Suprapubic skin (tissue), 4 donors: ENCODE data around the gene SORCS3. TPM values are rescaled to one million over a fixed set of nuclear protein-coding genes. Genes with fewer than 3 reads are reported as not detected.

Experiments used
- DNase-seq, 2 donors: peaks; one replicate each; pipeline ENCODE4 v3.0.0-alpha.2; 2019; ENCODE audit warnings: low spot score in 2 of 2
- H3K27ac ChIP-seq: fragments of 200-600 bp; sonication (generic); one replicate; pipeline ENCODE4 v1.5.1; 2019
- H3K27me3 ChIP-seq: fragments of 200-600 bp; sonication (generic); one replicate; pipeline ENCODE4 v1.5.1; 2019
- H3K36me3 ChIP-seq: fragments of 200-600 bp; sonication (generic); one replicate; pipeline ENCODE4 v1.5.1; 2019
- H3K4me1 ChIP-seq: fragments of 200-600 bp; sonication (generic); one replicate; pipeline ENCODE4 v1.5.1; 2019
- H3K4me3 ChIP-seq: fragments of 200-600 bp; sonication (generic); one replicate; pipeline ENCODE4 v1.5.1; 2019; ENCODE audit warnings: mild to moderate bottlenecking
- H3K9me3 ChIP-seq: fragments of 200-600 bp; sonication (generic); one replicate; pipeline ENCODE4 v1.5.1; 2019
- CTCF ChIP-seq, 2 donors: fragments of 200-600 bp in 1 of 2; fragments of 450-650 bp in 1 of 2; sonication (generic) in 1 of 2; IDR thresholded peaks; one replicate each; pipeline ENCODE4 v1.5.1; 2016 to 2019; ENCODE audit warnings: antibody characterized with exemption in 2 of 2, mild to moderate bottlenecking in 1 of 2, moderate library complexity in 1 of 2
- EP300 ChIP-seq: sonication (generic); formaldehyde crosslinking; IDR thresholded peaks from one replicate; pipeline ENCODE4 v1.6.1; 2017; ENCODE audit warnings: antibody characterized with exemption
- POLR2A ChIP-seq, 2 donors: fragments of 450-650 bp; IDR thresholded peaks; one replicate each; pipeline ENCODE4 v1.6.1; 2017; ENCODE audit warnings: antibody characterized with exemption in 2 of 2, mild to moderate bottlenecking in 2 of 2, moderate library complexity in 2 of 2
- POLR2AphosphoS5 ChIP-seq, 3 donors: sonication (generic); formaldehyde crosslinking; IDR thresholded peaks; one replicate each; pipeline ENCODE4 v1.6.1; 2017; ENCODE audit warnings: antibody characterized with exemption in 3 of 3
- WGBS: methylation state at CpG from one replicate; pipeline ENCODE4 v1.1.5; 2018; 5-methylcytosine and 5-hydroxymethylcytosine counted together
- total RNA-seq, 4 donors: library from RNA; depleted of rRNA; stranded (reverse); fragments of >200 nt; gene quantifications; one replicate each; pipeline ENCODE4 v1.1.0, GENCODE V29; 2016

The SORCS3 gene
- total RNA-seq, 4 donors from 2014 or later, result 0.16 to 0.19 (median 0.18) TPM

- no peaks in the 10 kb centered on the region for H3K9me3 ChIP-seq
- H3K27ac ChIP-seq, result no peak overlapping the region
- no peak for DNase-seq
- no peaks in the 10 kb centered on the region for H3K36me3 ChIP-seq
- WGBS, result 66% methylated on average over 3 of the region's 3 CpGs
- no peak overlapping the region for H3K4me3 ChIP-seq
- TF ChIP-seq CTCF (IDR thresholded peaks at IDR 0.05), result no peak
- no peaks in the 10 kb centered on the region for H3K4me1 ChIP-seq
- H3K27me3 ChIP-seq, result no peaks in the 10 kb centered on the region
Measured at GRCh38 chr10:104910712-104911111, 269.6 kb downstream of the SORCS3 start.

- TF ChIP-seq CTCF (IDR thresholded peaks at IDR 0.05) (no peak), POLR2A (IDR thresholded peaks at IDR 0.05) (no peak), POLR2AphosphoS5 (IDR thresholded peaks at IDR 0.05) (no peak), EP300 (no peak)
- 70% methylated on average over 2 of the region's 2 CpGs for WGBS
- no peaks in the 10 kb centered on the region for H3K36me3 ChIP-seq
- H3K27me3 ChIP-seq, result no peaks in the 10 kb centered on the region
- no peak overlapping the region for H3K4me3 ChIP-seq
- no peaks in the 10 kb centered on the region for H3K9me3 ChIP-seq
- no peaks in the 10 kb centered on the region for H3K4me1 ChIP-seq
- H3K27ac ChIP-seq, result no peak overlapping the region
- no peak for DNase-seq
Measured at GRCh38 chr10:104913390-104913789, 272.3 kb downstream of the SORCS3 start.

GRCh38 chr10:104920476-104920875 is 279.4 kb downstream of the SORCS3 start:
- TF ChIP-seq POLR2AphosphoS5 (IDR thresholded peaks at IDR 0.05), result no peak
- no peak for TF ChIP-seq CTCF (IDR thresholded peaks at IDR 0.05)
- no peak for TF ChIP-seq EP300
- no peak for TF ChIP-seq POLR2A (IDR thresholded peaks at IDR 0.05)
- Histone ChIP-seq H3K36me3 (no peaks in the 10 kb centered on the region), H3K27me3 (no peaks in the 10 kb centered on the region)

GRCh38 chr10:104921763-104922162 is 280.7 kb downstream of the SORCS3 start:
- H3K4me3 ChIP-seq, result no peak overlapping the region
- no peak for TF ChIP-seq EP300
- no peak for TF ChIP-seq POLR2AphosphoS5 (IDR thresholded peaks at IDR 0.05)
- no peak for TF ChIP-seq CTCF (IDR thresholded peaks at IDR 0.05)
- TF ChIP-seq POLR2A (IDR thresholded peaks at IDR 0.05), result no peak
- no peaks in the 10 kb centered on the region for H3K4me1 ChIP-seq
- DNase-seq, result no peak
- 69% methylated on average over 5 of the region's 5 CpGs for WGBS
- no peak overlapping the region for H3K27ac ChIP-seq
- no peaks in the 10 kb centered on the region for H3K27me3 ChIP-seq
- H3K36me3 ChIP-seq, result no peaks in the 10 kb centered on the region
- H3K9me3 ChIP-seq, result no peaks in the 10 kb centered on the region

More at GRCh38 chr10:104920476-104920875, 279.4 kb downstream of the SORCS3 start:
- Histone ChIP-seq H3K27ac (no peak overlapping the region), H3K4me3 (no peak overlapping the region), H3K4me1 (no peaks in the 10 kb centered on the region), H3K9me3 (no peaks in the 10 kb centered on the region)
- 85% methylated on average over 2 of the region's 2 CpGs for WGBS
- DNase-seq, result no peak

GRCh38 chr10:104922810-104923209 is 281.7 kb downstream of the SORCS3 start:
- Histone ChIP-seq H3K27me3 (no peaks in the 10 kb centered on the region), H3K27ac (no peak overlapping the region), H3K36me3 (no peaks in the 10 kb centered on the region), H3K9me3 (no peaks in the 10 kb centered on the region), H3K4me3 (no peak overlapping the region), H3K4me1 (no peaks in the 10 kb centered on the region)
- 82% methylated on average over 3 of the region's 3 CpGs for WGBS
- DNase-seq, result no peak
- no peak for TF ChIP-seq POLR2AphosphoS5 (IDR thresholded peaks at IDR 0.05)
- no peak for TF ChIP-seq CTCF (IDR thresholded peaks at IDR 0.05)
- TF ChIP-seq POLR2A (IDR thresholded peaks at IDR 0.05), result no peak
- no peak for TF ChIP-seq EP300
